Adrenal gland (tissue), 5 donors: Measurements from ENCODE around the gene DPP6.

Experiments
- CTCF ChIP-seq, 6 experiments: fragments of 450-650 bp in 4 of 6; fragments of 200-600 bp in 2 of 6; sonication (generic) in 1 of 6; IDR thresholded peaks; 1 replicate in 5 of 6; 2 replicates in 1 of 6; pipeline versions ENCODE4 v1.5.1 to v1.8.0; 2016 to 2021; ENCODE audit warnings: antibody characterized with exemption in 6 of 6, mild to moderate bottlenecking in 2 of 6, moderate library complexity in 1 of 6
- POLR2A ChIP-seq, 2 donors: fragments of 450-650 bp; IDR thresholded peaks; one replicate each; pipeline ENCODE4 v1.6.1; 2017; ENCODE audit warnings: antibody characterized with exemption in 2 of 2, mild to moderate bottlenecking in 2 of 2, moderate library complexity in 1 of 2
- donor health status: DM: no; HTN: no; CAD: no.

- TF ChIP-seq CTCF (IDR thresholded peaks at IDR 0.05): no peak
- TF ChIP-seq POLR2A (IDR thresholded peaks at IDR 0.05): no peak
Observed at GRCh38 chr7:154592388-154592787, 540.2 kb downstream of the DPP6 start.
